ENCODE results near the gene ITGB5. TPM values are rescaled to one million over a fixed set of nuclear protein-coding genes. Genes with fewer than 3 reads are reported as not detected.
"Not testable (repeated sequence)": the region's sequence is repeated elsewhere in the genome, so short reads cannot be mapped to it uniquely, and the experiment has no call there.

Gene ITGB5
- total RNA-seq, 2 experiments from 2014 or later, result 0.47 to 0.85 TPM

DNA sequence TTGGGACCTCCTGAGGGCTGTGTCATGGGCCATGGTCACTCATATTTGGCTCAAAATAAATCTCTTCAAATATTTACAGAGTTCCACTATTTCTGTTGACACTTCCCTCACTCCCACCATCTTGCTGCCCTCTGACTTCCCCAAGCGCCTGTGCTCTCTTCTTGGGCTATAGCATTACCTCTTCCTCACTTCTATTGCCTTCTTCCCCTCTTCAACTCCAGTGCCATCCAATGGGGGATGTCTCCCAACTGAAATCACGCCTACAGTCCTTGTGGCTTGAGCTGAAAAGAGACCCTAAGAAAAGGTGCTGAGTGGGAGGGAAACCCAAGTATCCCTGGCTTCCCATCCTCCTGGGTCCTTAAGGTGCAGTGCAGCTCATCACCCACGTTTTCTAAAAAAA, 135.1 kb downstream of the ITGB5 start:
- TF ChIP-seq, protein P1, sequence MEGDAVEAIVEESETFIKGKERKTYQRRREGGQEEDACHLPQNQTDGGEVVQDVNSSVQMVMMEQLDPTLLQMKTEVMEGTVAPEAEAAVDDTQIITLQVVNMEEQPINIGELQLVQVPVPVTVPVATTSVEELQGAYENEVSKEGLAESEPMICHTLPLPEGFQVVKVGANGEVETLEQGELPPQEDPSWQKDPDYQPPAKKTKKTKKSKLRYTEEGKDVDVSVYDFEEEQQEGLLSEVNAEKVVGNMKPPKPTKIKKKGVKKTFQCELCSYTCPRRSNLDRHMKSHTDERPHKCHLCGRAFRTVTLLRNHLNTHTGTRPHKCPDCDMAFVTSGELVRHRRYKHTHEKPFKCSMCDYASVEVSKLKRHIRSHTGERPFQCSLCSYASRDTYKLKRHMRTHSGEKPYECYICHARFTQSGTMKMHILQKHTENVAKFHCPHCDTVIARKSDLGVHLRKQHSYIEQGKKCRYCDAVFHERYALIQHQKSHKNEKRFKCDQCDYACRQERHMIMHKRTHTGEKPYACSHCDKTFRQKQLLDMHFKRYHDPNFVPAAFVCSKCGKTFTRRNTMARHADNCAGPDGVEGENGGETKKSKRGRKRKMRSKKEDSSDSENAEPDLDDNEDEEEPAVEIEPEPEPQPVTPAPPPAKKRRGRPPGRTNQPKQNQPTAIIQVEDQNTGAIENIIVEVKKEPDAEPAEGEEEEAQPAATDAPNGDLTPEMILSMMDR (IDR thresholded peaks at IDR 0.05), result no peak
- H3K4me3 ChIP-seq (ENCODE audit: low read length), result no peak overlapping the region
- DNase-seq (no peak), ATAC-seq (ENCODE audit: poor library complexity) (no peak)
- peaks cover 3% of the 10 kb centered on the region for H3K36me3 ChIP-seq (ENCODE audit: insufficient read depth, low read length)
- H3K9me3 ChIP-seq (ENCODE audit: control insufficient read depth in 1 of 2, insufficient read depth in 1 of 2, low read length in 2 of 2), result no peaks in the 10 kb centered on the region
- CTCF ChIA-PET, result no interaction called here
- Mint-ChIP-seq H3K36me3 (ENCODE audit: low read depth) (no peaks in the 10 kb centered on the region), H3K4me1 (ENCODE audit: low read depth) (no peaks in the 10 kb centered on the region), H3K27me3 (peaks cover 11% of the 10 kb centered on the region), H3K4me3 (no peak overlapping the region), H3K9me3 (no peaks in the 10 kb centered on the region), H3K27ac (no peak overlapping the region)
- intact Hi-C loops (cut with DNase I, micrococcal nuclease), result no loop called here
- H3K27me3 ChIP-seq (ENCODE audit: control insufficient read depth in 1 of 2, insufficient read depth in 2 of 2, low read length in 2 of 2), result no peaks in the 10 kb centered on the region
- no peak overlapping the region for H3K27ac ChIP-seq (ENCODE audit: low read depth in 1 of 2, low read length in 2 of 2)
- H3K4me1 ChIP-seq (ENCODE audit: insufficient read depth, low read length), result no peaks in the 10 kb centered on the region
- POLR2A ChIA-PET, result no interaction called here

DNA sequence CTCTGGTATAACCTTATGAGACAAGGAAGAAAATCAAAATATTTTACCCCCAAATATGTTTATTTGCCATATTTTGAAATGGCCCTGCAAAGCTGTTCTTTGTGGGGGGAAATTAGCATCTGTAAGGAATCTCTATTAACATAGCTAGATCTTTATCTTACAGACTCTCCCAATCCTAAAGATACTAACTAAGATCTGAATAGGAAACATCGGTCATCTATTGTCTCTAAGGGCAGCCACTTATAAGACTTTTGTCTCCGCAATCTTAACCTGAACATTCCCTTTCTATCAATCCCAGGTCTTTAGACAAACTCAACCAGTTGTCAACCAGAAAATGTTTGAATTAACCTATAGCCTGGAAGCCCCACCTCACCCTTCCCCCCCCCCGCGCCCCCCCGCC, 135.7 kb downstream of the ITGB5 start:
- ATAC-seq (ENCODE audit: poor library complexity) (no peak), DNase-seq (no peak)
- H3K4me1 Mint-ChIP-seq (ENCODE audit: low read depth), result no peaks in the 10 kb centered on the region
- Histone ChIP-seq H3K27ac (ENCODE audit: low read depth in 1 of 2, low read length in 2 of 2) (no peak overlapping the region), H3K27me3 (ENCODE audit: control insufficient read depth in 1 of 2, insufficient read depth in 2 of 2, low read length in 2 of 2) (no peaks in the 10 kb centered on the region), H3K4me1 (ENCODE audit: insufficient read depth, low read length) (no peaks in the 10 kb centered on the region), H3K9me3 (ENCODE audit: control insufficient read depth in 1 of 2, insufficient read depth in 1 of 2, low read length in 2 of 2) (no peaks in the 10 kb centered on the region), H3K36me3 (ENCODE audit: insufficient read depth, low read length) (peaks cover 7% of the 10 kb centered on the region), H3K4me3 (ENCODE audit: low read length) (no peak overlapping the region)
- H3K36me3 Mint-ChIP-seq (ENCODE audit: low read depth), result peaks cover 2% of the 10 kb centered on the region
- ChIA-PET POLR2A (no interaction called here), CTCF (no interaction called here)
- peaks cover 11% of the 10 kb centered on the region for H3K27me3 Mint-ChIP-seq
- intact Hi-C loops (cut with DNase I, micrococcal nuclease), result no loop called here
- H3K27ac Mint-ChIP-seq, result no peak overlapping the region
- H3K4me3 Mint-ChIP-seq, result no peak overlapping the region
- no peaks in the 10 kb centered on the region for H3K9me3 Mint-ChIP-seq
- TF ChIP-seq, protein P1 (IDR thresholded peaks at IDR 0.05), result no peak

DNA sequence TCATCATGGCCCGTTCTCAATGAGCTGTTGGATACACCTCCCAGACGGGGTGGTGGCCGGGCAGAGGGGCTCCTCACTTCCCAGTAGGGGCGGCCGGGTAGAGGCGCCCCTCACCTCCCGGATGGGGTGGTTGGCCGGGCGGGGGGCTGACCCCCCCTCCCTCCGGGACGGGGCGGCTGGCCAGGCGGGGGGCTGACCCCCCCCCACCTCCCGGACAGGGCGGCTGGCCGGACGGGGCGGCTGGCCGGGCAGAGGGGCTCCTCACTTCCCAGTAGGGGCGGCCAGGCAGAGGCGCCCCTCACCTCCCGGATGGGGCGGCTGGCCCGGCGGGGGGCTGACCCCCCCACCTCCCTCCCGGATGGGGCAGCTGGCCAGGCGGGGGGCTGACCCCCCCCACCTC, 137.3 kb downstream of the ITGB5 start:
- ATAC-seq (ENCODE audit: poor library complexity); H3K4me1 Mint-ChIP-seq (ENCODE audit: low read depth); CTCF ChIA-PET; H3K4me1 ChIP-seq (ENCODE audit: insufficient read depth, low read length); H3K27me3 ChIP-seq (ENCODE audit: control insufficient read depth in 1 of 2, insufficient read depth in 2 of 2, low read length in 2 of 2); H3K4me3 ChIP-seq (ENCODE audit: low read length); intact Hi-C loops (cut with DNase I, micrococcal nuclease); DNase-seq; H3K27ac Mint-ChIP-seq; H3K9me3 ChIP-seq (ENCODE audit: control insufficient read depth in 1 of 2, insufficient read depth in 1 of 2, low read length in 2 of 2); H3K9me3 Mint-ChIP-seq; H3K4me3 Mint-ChIP-seq; POLR2A ChIA-PET; H3K27ac ChIP-seq (ENCODE audit: low read depth in 1 of 2, low read length in 2 of 2): not testable (repeated sequence)
- Mint-ChIP-seq H3K27me3 (peaks cover 11% of the 10 kb centered on the region), H3K36me3 (ENCODE audit: low read depth) (peaks cover 18% of the 10 kb centered on the region)
- H3K36me3 ChIP-seq (ENCODE audit: insufficient read depth, low read length), result peaks cover 17% of the 10 kb centered on the region

DNA sequence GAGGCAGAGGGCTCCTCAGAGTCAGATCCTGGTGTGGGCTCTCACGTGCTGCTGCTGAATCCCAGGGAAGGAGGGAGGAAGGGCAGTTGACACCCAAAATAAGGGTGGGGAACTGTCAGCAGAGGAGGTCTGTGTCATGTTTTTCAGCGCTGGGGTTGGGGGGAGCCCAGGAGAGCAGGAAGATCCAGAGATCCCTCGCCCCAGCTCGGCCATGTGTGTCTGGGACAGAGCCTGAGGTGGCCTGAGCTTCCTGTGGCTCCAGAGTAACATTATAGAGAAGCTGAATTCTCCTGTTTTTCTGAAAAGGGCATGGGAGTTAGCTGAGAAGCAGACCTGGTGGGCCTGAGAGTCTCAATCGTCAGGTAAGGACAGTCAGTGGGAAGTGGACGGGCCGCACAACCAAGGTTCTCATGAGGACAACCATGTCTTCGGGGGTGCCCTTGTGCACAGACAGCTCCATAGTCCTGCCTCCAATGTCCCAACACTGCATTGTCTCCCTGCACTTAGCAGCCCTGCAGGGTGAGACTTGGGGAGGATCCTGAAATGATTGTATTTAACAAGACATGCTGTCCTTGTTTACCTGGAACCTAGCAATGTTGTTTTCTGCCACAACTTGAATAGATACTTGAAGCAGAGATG, 138.5 kb downstream of the ITGB5 start:
- H3K27me3 Mint-ChIP-seq, result peaks cover 6% of the 10 kb centered on the region
- CTCF ChIA-PET, result no interaction called here
- TF ChIP-seq, protein P1 (IDR thresholded peaks at IDR 0.05), result no peak
- no peak overlapping the region for H3K27ac Mint-ChIP-seq
- H3K4me1 Mint-ChIP-seq (ENCODE audit: low read depth), result no peaks in the 10 kb centered on the region
- DNase-seq (no peak), ATAC-seq (ENCODE audit: poor library complexity) (no peak)
- Histone ChIP-seq H3K9me3 (ENCODE audit: control insufficient read depth in 1 of 2, insufficient read depth in 1 of 2, low read length in 2 of 2) (no peaks in the 10 kb centered on the region), H3K27ac (ENCODE audit: low read depth in 1 of 2, low read length in 2 of 2) (no peak overlapping the region), H3K4me3 (ENCODE audit: low read length) (no peak overlapping the region), H3K36me3 (ENCODE audit: insufficient read depth, low read length) (peaks cover 29% of the 10 kb centered on the region), H3K27me3 (ENCODE audit: control insufficient read depth in 1 of 2, insufficient read depth in 2 of 2, low read length in 2 of 2) (no peaks in the 10 kb centered on the region), H3K4me1 (ENCODE audit: insufficient read depth, low read length) (no peaks in the 10 kb centered on the region)
- POLR2A ChIA-PET, result no interaction called here
- H3K4me3 Mint-ChIP-seq, result no peak overlapping the region
- peaks cover 26% of the 10 kb centered on the region for H3K36me3 Mint-ChIP-seq (ENCODE audit: low read depth)
- H3K9me3 Mint-ChIP-seq, result no peaks in the 10 kb centered on the region
- intact Hi-C loops (cut with DNase I, micrococcal nuclease), result no loop called here

All from CD4-positive, alpha-beta T cell (primary cell).